GM18511 (cell line): ENCODE results near the gene ARID3A.

ENCODE experiments used
- ATAC-seq: cut with Tn5 transposase; IDR thresholded peaks from one replicate; pipeline ENCODE4 v1.9.1; 2021; ENCODE audit warnings: mild to moderate bottlenecking, moderate library complexity; ENCODE audit not compliant: unreplicated experiment

ARID3A gene

GRCh38 chr19:984165-984967 lies 58.5 kb downstream of the ARID3A start, which contains the start of gene WDR18:
Gene WDR18, plus strand, starts transcription at chr19:984345. Its CDS starts 9 bp downstream, at chr19:984354.
- peak; percentile 81 for ATAC-seq

GRCh38 chr19:986083-986482 lies 60.2 kb downstream of the ARID3A start:
- no peak for ATAC-seq

GRCh38 chr19:988081-988480 lies 62.2 kb downstream of the ARID3A start:
- ATAC-seq = no peak

GRCh38 chr19:988510-988909 lies 62.7 kb downstream of the ARID3A start:
- no peak for ATAC-seq

GRCh38 chr19:989381-990081 lies 63.7 kb downstream of the ARID3A start:
- no peak for ATAC-seq

- no peak for ATAC-seq
These were observed 64.3 kb downstream of the ARID3A start for GRCh38 chr19:990119-990571.

GRCh38 chr19:990746-991145 lies 64.9 kb downstream of the ARID3A start:
- no peak for ATAC-seq

GRCh38 chr19:991174-991931 lies 65.5 kb downstream of the ARID3A start:
- ATAC-seq = no peak

GRCh38 chr19:991932-992669 lies 66.3 kb downstream of the ARID3A start:
- ATAC-seq = no peak

GRCh38 chr19:992670-993055 lies 66.8 kb downstream of the ARID3A start:
- no peak for ATAC-seq

GRCh38 chr19:993361-993830 lies 67.6 kb downstream of the ARID3A start:
- no peak for ATAC-seq

GRCh38 chr19:993831-994393 lies 68.1 kb downstream of the ARID3A start:
- no peak for ATAC-seq

GRCh38 chr19:994516-994915 lies 68.7 kb downstream of the ARID3A start:
- no peak for ATAC-seq

GRCh38 chr19:995051-995827 lies 69.4 kb downstream of the ARID3A start:
- no peak for ATAC-seq

- ATAC-seq = no peak
These were observed 70.4 kb downstream of the ARID3A start for GRCh38 chr19:996051-996838.

GRCh38 chr19:998064-998463 lies 72.2 kb downstream of the ARID3A start:
- ATAC-seq = no peak

- no peak for ATAC-seq
These were observed 73.5 kb downstream of the ARID3A start for GRCh38 chr19:999379-999719.

GRCh38 chr19:1000095-1000494 lies 74.3 kb downstream of the ARID3A start, which contains the start of gene GRIN3B:
Gene GRIN3B, plus strand, starts transcription at chr19:1000419. Its CDS starts 19 bp downstream, at chr19:1000438.
- ATAC-seq = no peak
